A549 (cell line): ENCODE data around the gene PBX2. TPM values are rescaled to one million over a fixed set of nuclear protein-coding genes. Genes with fewer than 3 reads are reported as not detected.

Source experiments
- ATAC-seq, 2 experiments: fragments of 200-7000 bp in 1 of 2; fragments of >200 bp in 1 of 2; cut with Nextera tagmentation in 1 of 2; cut with Tn5 transposase in 1 of 2; 3 replicates each; pipeline versions ENCODE4 v1.8.0 to v1.9.1; 2018 to 2020; ENCODE audit warnings: mild to moderate bottlenecking in 1 of 2, moderate library complexity in 1 of 2
- CTCF ChIA-PET: fragments of 300-600 bp; sonication (Branson Sonifier 250); formaldehyde crosslinking; extraction: SDS; loops from one replicate; lab custom pipeline; 2021; ENCODE audit warnings: antibody characterized with exemption, inconsistent platforms; lab: Yijun Ruan, JAX
- POLR2A ChIA-PET: fragments of 350-600 bp; formaldehyde crosslinking; extraction: SDS; loops from one replicate; lab custom pipeline; 2021; ENCODE audit warnings: antibody characterized with exemption, inconsistent platforms; lab: Yijun Ruan, JAX
- DNase-seq, 2 experiments: peaks; one replicate each; pipeline versions ENCODE4 v3.0.0 to v3.0.0-alpha.2; 2011 to 2016; ENCODE audit warnings: low read depth in 1 of 2, low spot score in 1 of 2
- FAIRE-seq: peaks from 2 replicates; lab custom pipeline; 2011; peaks lifted over from hg19 to GRCh38; lab: Jason Lieb, UNC
- H3K27ac ChIP-seq, 2 experiments: fragments of >200 bp; sonication (Bioruptor Twin); formaldehyde crosslinking; 3 replicates each; pipeline ENCODE4 v1.5.1; 2016 to 2017
- H3K4me1 ChIP-seq: fragments of >200 bp; sonication (Bioruptor Twin); formaldehyde crosslinking; 3 replicates; pipeline ENCODE4 v1.6.1; 2016
- H3K4me2 ChIP-seq: fragments of >200 bp; sonication (Bioruptor Twin); formaldehyde crosslinking; 3 replicates; pipeline ENCODE4 v1.6.1; 2016
- H3K4me3 ChIP-seq: fragments of >200 bp; sonication (Bioruptor Twin); formaldehyde crosslinking; 3 replicates; pipeline ENCODE4 v1.5.1; 2016
- H3K9me3 ChIP-seq: fragments of >200 bp; sonication (Bioruptor Twin); formaldehyde crosslinking; 3 replicates; pipeline ENCODE4 v1.6.1; 2016
- BCL3 ChIP-seq: fragments of >200 bp; sonication (Bioruptor Twin); formaldehyde crosslinking; IDR thresholded peaks from 3 replicates; pipeline ENCODE4 v1.6.1; 2016
- CBX8 ChIP-seq: fragments of 200-600 bp; sonication (generic); IDR thresholded peaks from 2 replicates; pipeline ENCODE4 v1.6.1; 2016
- CEBPB ChIP-seq, 2 experiments: fragments of >200 bp in 1 of 2; sonication (Bioruptor Twin) in 1 of 2; formaldehyde crosslinking in 1 of 2; IDR thresholded peaks; 2 replicates each; pipeline ENCODE4 v1.6.1; 2012 to 2016
- CTCF ChIP-seq: fragments of >200 bp; sonication (Bioruptor Twin); formaldehyde crosslinking; IDR thresholded peaks from 3 replicates; pipeline ENCODE4 v1.5.1; 2016
- E2F6 ChIP-seq: IDR thresholded peaks from 2 replicates; pipeline ENCODE4 v1.6.1; 2012; ENCODE audit warnings: low read depth, borderline replicate concordance
- EHMT2 ChIP-seq: fragments of 200-600 bp; sonication (generic); IDR thresholded peaks from 2 replicates; pipeline ENCODE4 v1.6.1; 2016; ENCODE audit warnings: antibody characterized with exemption, low read depth, mild to moderate bottlenecking, moderate library complexity
- EP300 ChIP-seq, 2 experiments: fragments of >200 bp; sonication (Bioruptor Twin); formaldehyde crosslinking; IDR thresholded peaks; 2 replicates in 1 of 2; 3 replicates in 1 of 2; pipeline ENCODE4 v1.6.1; 2016 to 2017
- ESRRA ChIP-seq: fragments of 150-350 bp; IDR thresholded peaks from 2 replicates; pipeline ENCODE4 v1.6.1; 2014; ENCODE audit warnings: mild to moderate bottlenecking, low read length, borderline replicate concordance
- FOSB ChIP-seq: fragments of 250-450 bp; sonication (Bioruptor Pico); IDR thresholded peaks from 2 replicates; pipeline ENCODE4 v1.5.0; 2020; ENCODE audit warnings: mild to moderate bottlenecking, moderate library complexity
- FOSL2 ChIP-seq, 2 experiments: fragments of 450-650 bp in 1 of 2; fragments of >200 bp in 1 of 2; sonication (Bioruptor Twin) in 1 of 2; formaldehyde crosslinking; IDR thresholded peaks; 2 replicates each; pipeline versions ENCODE4 v1.5.0 to v1.6.1; 2016 to 2020; ENCODE audit warnings: mild to moderate bottlenecking in 1 of 2, moderate library complexity in 1 of 2
- HMGXB4 ChIP-seq: fragments of 250-450 bp; sonication (Bioruptor Pico); IDR thresholded peaks from 2 replicates; pipeline ENCODE4 v1.5.0; 2021; ENCODE audit warnings: mild to moderate bottlenecking, moderate library complexity, borderline replicate concordance
- HOXB13 ChIP-seq: fragments of 250-450 bp; sonication (Bioruptor Pico); IDR thresholded peaks from 2 replicates; pipeline ENCODE4 v1.5.0; 2020; ENCODE audit warnings: low read depth, mild to moderate bottlenecking, moderate library complexity
- HOXB5 ChIP-seq: fragments of 250-450 bp; sonication (Bioruptor Pico); IDR thresholded peaks from 2 replicates; pipeline ENCODE4 v1.5.0; 2020; ENCODE audit warnings: mild to moderate bottlenecking, moderate library complexity
- MYC ChIP-seq: IDR thresholded peaks from 2 replicates; pipeline ENCODE4 v1.6.1; 2012; ENCODE audit warnings: mild to moderate bottlenecking, inconsistent platforms, low read length, improper control_type of control experiment, borderline replicate concordance
- NPAS2 ChIP-seq: fragments of 250-450 bp; sonication (Bioruptor Pico); IDR thresholded peaks from 2 replicates; pipeline ENCODE4 v1.8.0; 2022; ENCODE audit warnings: mild to moderate bottlenecking, moderate library complexity, borderline replicate concordance
- NR3C1 ChIP-seq: fragments of >200 bp; sonication (Bioruptor Twin); formaldehyde crosslinking; IDR thresholded peaks from 3 replicates; pipeline ENCODE4 v1.6.1; 2017
- POLR2AphosphoS2 ChIP-seq: conservative IDR thresholded peaks from 2 replicates; pipeline ENCODE4 v1.6.1; 2012; ENCODE audit warnings: low read length, improper control_type of control experiment, inconsistent platforms
- RAD21 ChIP-seq, 2 experiments: fragments of >200 bp in 1 of 2; sonication (Bioruptor Twin) in 1 of 2; formaldehyde crosslinking in 1 of 2; IDR thresholded peaks in 1 of 2; conservative IDR thresholded peaks in 1 of 2; 2 replicates in 1 of 2; 3 replicates in 1 of 2; pipeline ENCODE4 v1.6.1; 2012 to 2018; ENCODE audit warnings: inconsistent platforms in 1 of 2
- RCOR1 ChIP-seq: fragments of 150-350 bp; IDR thresholded peaks from 2 replicates; pipeline ENCODE4 v1.6.1; 2014; ENCODE audit warnings: antibody characterized with exemption, low read length, low read depth
- REST ChIP-seq: fragments of 200-600 bp; sonication (generic); IDR thresholded peaks from 2 replicates; pipeline ENCODE4 v1.6.1; 2016; ENCODE audit warnings: antibody characterized with exemption, mild to moderate bottlenecking, moderate library complexity
- RFX5 ChIP-seq: fragments of 450-650 bp; IDR thresholded peaks from 2 replicates; pipeline ENCODE4 v1.7.1; 2014; ENCODE audit warnings: antibody characterized with exemption, mild to moderate bottlenecking, moderate library complexity
- SMC3 ChIP-seq: fragments of >200 bp; sonication (Bioruptor Twin); formaldehyde crosslinking; IDR thresholded peaks from 3 replicates; pipeline ENCODE4 v1.6.1; 2018; ENCODE audit warnings: inconsistent platforms
- ZC3H11A ChIP-seq: fragments of 450-650 bp; IDR thresholded peaks from 2 replicates; pipeline ENCODE4 v1.6.1; 2014; ENCODE audit warnings: antibody characterized with exemption, mild to moderate bottlenecking
- WGBS: methylation state at CpG from one replicate; pipeline ENCODE4 v1.1.6; 2017; ENCODE audit errors: missing lambda C conversion rate; 5-methylcytosine and 5-hydroxymethylcytosine counted together
- polyA plus RNA-seq, 4 experiments: library from polyadenylated mRNA; depleted of rRNA in 3 of 4; stranded (reverse); fragments of >200 nt; fragmentation: RNase III in 1 of 4; extraction: RNeasy Plus Mini Kit Qiagen cat#74134 plus additional on column Dnase treatment in 1 of 4; gene quantifications; 2 replicates in 3 of 4; 3 replicates in 1 of 4; pipeline ENCODE4 v1.2.3, GENCODE V29; 2011 to 2017

The PBX2 gene
- polyA plus RNA-seq, 2 of the 4 experiments (the other 2 are of a cell fraction): 27.0 to 30.8 TPM

- TF ChIP-seq BCL3 (no peak), POLR2AphosphoS2 (no peak), RAD21 (conservative IDR thresholded peaks at IDR 0.05 in 1 of 2, IDR thresholded peaks at IDR 0.05 in 1 of 2) (no peak), CEBPB (IDR thresholded peaks at IDR 0.05) (no peak)
These were observed 36.4 kb upstream of the PBX2 start (continued) for GRCh38 chr6:32226434-32226833.

GRCh38 chr6:32224696-32225095 is 34.7 kb upstream of the PBX2 start:
- no peak for ATAC-seq
- ChIA-PET POLR2A (no interaction called here), CTCF (no interaction called here)
- no peak for FAIRE-seq
- Histone ChIP-seq H3K4me2 (no peak overlapping the region), H3K27ac (no peak overlapping the region), H3K4me3 (no peak overlapping the region), H3K9me3 (no peaks in the 10 kb centered on the region), H3K4me1 (no peaks in the 10 kb centered on the region)
- 49% methylated on average over 2 of the region's 2 CpGs for WGBS
- DNase-seq: no peak
- TF ChIP-seq HOXB5 (CRISPR knock-in tag) (no peak), ZC3H11A (no peak), CBX8 (no peak), NR3C1 (no peak), NPAS2 (CRISPR knock-in tag) (no peak), RCOR1 (no peak), RAD21 (conservative IDR thresholded peaks at IDR 0.05 in 1 of 2, IDR thresholded peaks at IDR 0.05 in 1 of 2) (no peak), EP300 (IDR thresholded peaks at IDR 0.05) (no peak), REST (no peak), RFX5 (no peak), E2F6 (no peak), FOSL2 (IDR thresholded peaks at IDR 0.05) (no peak), FOSL2 (CRISPR knock-in tag; IDR thresholded peaks at IDR 0.05) (no peak), MYC (no peak)

- Histone ChIP-seq H3K4me3 (no peak within 1 kb of the TSS), H3K4me1 (no peaks in the 10 kb centered on the region), H3K27ac (no peak within 1 kb of the TSS), H3K4me2 (no peak within 1 kb of the TSS), H3K9me3 (no peaks in the 10 kb centered on the region)
- DNase-seq: no peak
- WGBS: 53% methylated on average over 17 of the region's 20 CpGs
- FAIRE-seq: no peak
- ATAC-seq: no peak
- ChIA-PET CTCF (no interaction called here), POLR2A (no interaction called here)
- TF ChIP-seq HMGXB4 (CRISPR knock-in tag) (no peak), E2F6 (no peak), SMC3 (no peak), EP300 (IDR thresholded peaks at IDR 0.05) (no peak), EHMT2 (no peak), HOXB13 (CRISPR knock-in tag) (no peak), ZC3H11A (no peak), ESRRA (no peak), CTCF (no peak), FOSB (CRISPR knock-in tag) (no peak)
These were observed 33.5 kb upstream of the PBX2 start, which contains the start of gene NOTCH4 for GRCh38 chr6:32223258-32224235. TSS of gene NOTCH4 (minus strand) at chr6:32224067. CDS start at chr6:32223928, 139 bp downstream.
